Vagina (tissue), 2 donors: ENCODE data around the gene DEK. TPM values are rescaled to one million over a fixed set of nuclear protein-coding genes. Genes with fewer than 3 reads are reported as not detected.

Source experiments
- DNase-seq, 2 donors: peaks; one replicate each; pipeline ENCODE4 v3.0.0-alpha.2; 2017; ENCODE audit errors: extremely low spot score in 2 of 2
- H3K27ac ChIP-seq: fragments of 200-600 bp; sonication (generic); one replicate; pipeline ENCODE4 v1.5.1; 2019
- H3K27me3 ChIP-seq: fragments of 200-600 bp; sonication (generic); one replicate; pipeline ENCODE4 v1.5.1; 2019
- H3K36me3 ChIP-seq, 2 donors: fragments of 200-600 bp; sonication (generic); one replicate each; pipeline ENCODE4 v1.5.1; 2017 to 2019
- H3K4me1 ChIP-seq: fragments of 200-600 bp; sonication (generic); one replicate; pipeline ENCODE4 v1.5.1; 2019
- H3K4me3 ChIP-seq, 2 donors: fragments of 200-600 bp; sonication (generic); 1 replicate in 1 of 2; 2 replicates in 1 of 2; pipeline ENCODE4 v1.5.1; 2016 to 2019
- H3K9me3 ChIP-seq: fragments of 200-600 bp; sonication (generic); one replicate; pipeline ENCODE4 v1.5.1; 2019
- POLR2A ChIP-seq, 2 donors: fragments of 450-650 bp; IDR thresholded peaks; one replicate each; pipeline ENCODE4 v1.6.1; 2017; ENCODE audit warnings: antibody characterized with exemption in 2 of 2, mild to moderate bottlenecking in 2 of 2, moderate library complexity in 2 of 2
- POLR2AphosphoS5 ChIP-seq, 2 donors: sonication (generic); formaldehyde crosslinking; IDR thresholded peaks; one replicate each; pipeline ENCODE4 v1.9.0; 2017; ENCODE audit warnings: antibody characterized with exemption in 2 of 2, mild to moderate bottlenecking in 2 of 2, low read depth in 1 of 2; ENCODE audit not compliant: insufficient read depth in 1 of 2
- intact Hi-C: fragments of 100-400 bp; cut with DNase I; formaldehyde crosslinking; loops from one replicate; pipeline ENCODE4 v1.15.1; 2023
- total RNA-seq: library from RNA; depleted of rRNA; stranded (reverse); fragments of >200 nt; gene quantifications from one replicate; pipeline ENCODE4 v1.2.3, GENCODE V29; 2016
- TF ChIP-seq, protein P1 (sequence below), 3 experiments: fragments of 450-650 bp in 2 of 3; fragments of 200-600 bp in 1 of 3; sonication (generic) in 1 of 3; IDR thresholded peaks; one replicate each; pipeline ENCODE4 v1.5.1; 2017 to 2019; ENCODE audit warnings: antibody characterized with exemption in 3 of 3, mild to moderate bottlenecking in 2 of 3, moderate library complexity in 2 of 3

DEK gene
- total RNA-seq, 1 donor from 2014 or later, result 121 TPM

DNA sequence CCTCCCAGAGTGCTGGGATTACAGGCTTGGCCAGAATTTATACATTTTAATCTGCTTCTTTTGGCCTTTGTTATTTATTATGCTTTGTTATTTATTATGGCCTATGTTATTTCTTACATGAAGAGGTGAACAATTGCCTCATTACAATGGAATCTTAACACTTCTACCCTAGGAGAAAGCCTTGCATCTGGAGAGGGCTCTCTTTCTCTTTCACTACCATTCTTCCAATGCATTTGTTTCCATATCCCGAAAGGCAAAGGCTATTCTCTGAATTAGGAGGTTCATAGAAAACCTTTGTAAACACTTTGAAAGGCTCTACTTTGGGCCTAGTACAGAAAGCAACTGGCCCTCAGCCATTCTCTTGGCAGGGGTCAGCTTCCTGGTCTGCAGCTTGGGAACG lies 19.9 kb upstream of the DEK start:
- DNase-seq, result no peak

DNA sequence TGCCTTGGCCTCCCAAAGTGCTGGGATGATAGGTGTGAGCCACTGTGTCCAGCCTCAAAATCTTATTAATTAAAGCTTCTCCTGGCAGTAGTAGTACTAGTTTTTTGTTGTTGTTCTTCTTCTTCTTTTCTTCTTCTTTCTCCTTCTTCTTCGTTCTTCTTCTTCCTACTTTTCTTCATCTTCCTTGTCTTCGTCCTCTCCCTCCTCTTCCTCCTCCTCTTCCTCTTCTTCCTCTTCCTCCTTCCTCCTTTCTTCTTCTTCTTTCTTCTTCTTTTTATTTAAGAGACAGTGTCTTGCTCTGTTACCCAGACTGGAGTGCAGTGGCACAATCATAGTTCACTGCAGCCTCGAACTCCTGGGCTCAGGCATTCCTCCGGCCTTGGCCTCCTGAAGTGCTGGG lies 17.2 kb upstream of the DEK start:
- Histone ChIP-seq H3K4me1 (peaks cover 11% of the 10 kb centered on the region), H3K27ac (no peak overlapping the region), H3K4me3 (no peak overlapping the region), H3K27me3 (peaks cover 4% of the 10 kb centered on the region), H3K9me3 (no peaks in the 10 kb centered on the region), H3K36me3 (no peaks in the 10 kb centered on the region)
- no peak for DNase-seq
- intact Hi-C loops, result no loop called here
- TF ChIP-seq, protein P1, sequence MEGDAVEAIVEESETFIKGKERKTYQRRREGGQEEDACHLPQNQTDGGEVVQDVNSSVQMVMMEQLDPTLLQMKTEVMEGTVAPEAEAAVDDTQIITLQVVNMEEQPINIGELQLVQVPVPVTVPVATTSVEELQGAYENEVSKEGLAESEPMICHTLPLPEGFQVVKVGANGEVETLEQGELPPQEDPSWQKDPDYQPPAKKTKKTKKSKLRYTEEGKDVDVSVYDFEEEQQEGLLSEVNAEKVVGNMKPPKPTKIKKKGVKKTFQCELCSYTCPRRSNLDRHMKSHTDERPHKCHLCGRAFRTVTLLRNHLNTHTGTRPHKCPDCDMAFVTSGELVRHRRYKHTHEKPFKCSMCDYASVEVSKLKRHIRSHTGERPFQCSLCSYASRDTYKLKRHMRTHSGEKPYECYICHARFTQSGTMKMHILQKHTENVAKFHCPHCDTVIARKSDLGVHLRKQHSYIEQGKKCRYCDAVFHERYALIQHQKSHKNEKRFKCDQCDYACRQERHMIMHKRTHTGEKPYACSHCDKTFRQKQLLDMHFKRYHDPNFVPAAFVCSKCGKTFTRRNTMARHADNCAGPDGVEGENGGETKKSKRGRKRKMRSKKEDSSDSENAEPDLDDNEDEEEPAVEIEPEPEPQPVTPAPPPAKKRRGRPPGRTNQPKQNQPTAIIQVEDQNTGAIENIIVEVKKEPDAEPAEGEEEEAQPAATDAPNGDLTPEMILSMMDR (IDR thresholded peaks at IDR 0.05), result no peak
- TF ChIP-seq POLR2A (IDR thresholded peaks at IDR 0.05), result no peak
- TF ChIP-seq POLR2AphosphoS5 (IDR thresholded peaks at IDR 0.05; ENCODE audit: insufficient read depth in 1 of 2, low read depth in 1 of 2), result no peak

More for the DNA sequence above, 19.9 kb upstream of the DEK start:
- TF ChIP-seq POLR2A (IDR thresholded peaks at IDR 0.05), result no peak
- TF ChIP-seq, protein P1 (IDR thresholded peaks at IDR 0.05), result no peak
- TF ChIP-seq POLR2AphosphoS5 (IDR thresholded peaks at IDR 0.05; ENCODE audit: insufficient read depth in 1 of 2, low read depth in 1 of 2), result no peak
- no peaks in the 10 kb centered on the region for H3K9me3 ChIP-seq
- no peak overlapping the region for H3K27ac ChIP-seq
- H3K4me1 ChIP-seq, result no peaks in the 10 kb centered on the region
- intact Hi-C loops, result no loop called here
- H3K4me3 ChIP-seq, result no peak overlapping the region
- no peaks in the 10 kb centered on the region for H3K27me3 ChIP-seq
- no peaks in the 10 kb centered on the region for H3K36me3 ChIP-seq

DNA sequence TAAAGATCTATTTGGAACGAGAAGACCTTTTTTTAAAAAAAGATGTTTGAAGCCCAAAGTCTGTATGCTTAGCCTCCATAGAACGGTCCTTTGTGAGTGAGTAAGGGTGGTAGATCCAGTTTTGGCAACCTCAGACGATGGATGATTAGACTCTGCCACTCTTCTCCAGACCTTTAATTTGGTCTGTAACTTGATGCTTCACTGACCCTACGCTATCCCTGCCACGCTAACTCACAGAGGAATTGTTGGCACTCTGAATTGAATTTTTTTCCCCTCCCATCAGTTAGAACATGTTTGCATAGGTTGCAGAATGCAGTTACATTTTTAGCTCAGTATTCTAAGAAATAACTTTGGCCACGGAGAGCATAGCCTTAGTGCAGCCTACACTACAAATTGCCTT lies 15.8 kb upstream of the DEK start:
- DNase-seq, result no peak
- no peaks in the 10 kb centered on the region for H3K36me3 ChIP-seq
- H3K27ac ChIP-seq, result no peak overlapping the region
- peaks cover 11% of the 10 kb centered on the region for H3K4me1 ChIP-seq
- H3K9me3 ChIP-seq, result no peaks in the 10 kb centered on the region
- no peak overlapping the region for H3K4me3 ChIP-seq
- TF ChIP-seq, protein P1 (IDR thresholded peaks at IDR 0.05), result no peak
- TF ChIP-seq POLR2AphosphoS5 (IDR thresholded peaks at IDR 0.05; ENCODE audit: insufficient read depth in 1 of 2, low read depth in 1 of 2) (no peak), POLR2A (IDR thresholded peaks at IDR 0.05) (no peak)
- intact Hi-C loops, result no loop called here
- peaks cover 4% of the 10 kb centered on the region for H3K27me3 ChIP-seq

DNA sequence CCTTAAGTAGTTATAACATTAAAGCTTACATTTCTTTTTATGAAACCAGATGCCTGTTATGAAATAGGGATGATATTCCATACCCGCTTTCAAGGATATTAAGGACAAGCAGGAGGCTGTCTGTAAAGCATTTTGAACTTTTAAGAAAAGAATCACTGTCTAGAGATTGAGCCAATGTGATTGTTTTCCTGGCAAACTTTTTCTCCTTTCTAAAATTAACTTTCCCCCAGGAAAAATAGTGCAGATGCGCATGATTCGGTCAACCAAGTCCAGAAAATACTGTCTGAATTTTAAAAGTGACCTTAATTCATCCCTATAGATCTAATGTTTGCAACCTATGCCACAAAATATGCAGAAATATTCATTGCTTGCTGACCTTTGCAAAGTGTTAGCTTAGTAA lies 15.1 kb upstream of the DEK start:
- Histone ChIP-seq H3K4me1 (peaks cover 11% of the 10 kb centered on the region), H3K27me3 (peaks cover 4% of the 10 kb centered on the region), H3K4me3 (no peak overlapping the region), H3K27ac (no peak overlapping the region), H3K9me3 (no peaks in the 10 kb centered on the region), H3K36me3 (no peaks in the 10 kb centered on the region)
- no peak for DNase-seq
- intact Hi-C loops, result no loop called here
- TF ChIP-seq, protein P1 (IDR thresholded peaks at IDR 0.05), result no peak
- TF ChIP-seq POLR2A (IDR thresholded peaks at IDR 0.05) (no peak), POLR2AphosphoS5 (IDR thresholded peaks at IDR 0.05; ENCODE audit: insufficient read depth in 1 of 2, low read depth in 1 of 2) (no peak)

DNA sequence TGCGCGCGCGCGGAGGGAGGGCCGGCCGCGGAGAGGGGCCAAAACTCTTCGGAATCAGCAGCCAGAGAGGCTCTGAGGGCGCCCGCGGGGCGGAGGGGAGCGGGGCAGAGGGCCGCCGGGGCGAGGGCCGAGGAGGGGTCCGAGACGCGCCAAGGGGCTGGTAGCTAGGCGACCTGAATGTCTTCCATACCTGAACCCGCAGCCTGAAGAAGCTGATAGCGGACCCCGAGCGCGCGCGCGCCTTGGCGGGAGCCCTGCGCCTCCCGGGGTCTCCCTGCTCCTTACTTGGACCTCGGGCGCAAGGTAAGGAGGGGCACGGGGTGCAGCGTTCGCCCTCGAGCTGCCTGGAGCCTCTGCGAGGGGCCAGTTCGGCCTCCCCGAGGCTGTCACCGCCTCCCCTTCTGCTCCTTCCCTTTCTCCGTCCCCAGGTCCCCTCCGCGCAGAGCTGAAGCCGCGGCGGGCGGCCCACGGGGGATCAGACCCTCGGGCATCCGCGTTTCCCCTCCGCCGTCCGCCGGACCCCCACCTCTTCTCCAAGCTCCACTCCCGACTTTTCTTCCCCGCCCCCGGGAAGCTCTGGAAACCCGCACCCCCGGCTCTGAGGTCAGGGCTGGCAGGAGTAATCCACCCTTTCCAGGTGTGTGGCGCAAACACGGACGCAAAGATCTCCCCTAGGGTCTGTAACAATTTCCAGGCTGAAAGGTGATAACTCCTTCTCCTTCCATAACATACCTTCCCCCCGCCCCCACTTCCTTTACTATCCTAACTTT lies 13.1 kb upstream of the DEK start:
- Histone ChIP-seq H3K36me3 (no peaks in the 10 kb centered on the region), H3K27me3 (peaks cover 4% of the 10 kb centered on the region), H3K9me3 (no peaks in the 10 kb centered on the region), H3K4me1 (peaks cover 11% of the 10 kb centered on the region), H3K27ac (no peak overlapping the region), H3K4me3 (peak overlapping the region; percentile 25 to 35)
- intact Hi-C loops, result no loop called here
- DNase-seq, result no peak
- TF ChIP-seq, protein P1 (IDR thresholded peaks at IDR 0.05), result no peak
- TF ChIP-seq POLR2A (IDR thresholded peaks at IDR 0.05) (no peak), POLR2AphosphoS5 (IDR thresholded peaks at IDR 0.05; ENCODE audit: insufficient read depth in 1 of 2, low read depth in 1 of 2) (no peak)
